ENCODE results near the gene OR1E1.
"Not testable (repeated sequence)": the region's sequence is repeated elsewhere in the genome, so short reads cannot be mapped to it uniquely, and the experiment has no call there.

Gene OR1E1, protein sequence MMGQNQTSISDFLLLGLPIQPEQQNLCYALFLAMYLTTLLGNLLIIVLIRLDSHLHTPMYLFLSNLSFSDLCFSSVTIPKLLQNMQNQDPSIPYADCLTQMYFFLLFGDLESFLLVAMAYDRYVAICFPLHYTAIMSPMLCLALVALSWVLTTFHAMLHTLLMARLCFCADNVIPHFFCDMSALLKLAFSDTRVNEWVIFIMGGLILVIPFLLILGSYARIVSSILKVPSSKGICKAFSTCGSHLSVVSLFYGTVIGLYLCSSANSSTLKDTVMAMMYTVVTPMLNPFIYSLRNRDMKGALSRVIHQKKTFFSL

DNA sequence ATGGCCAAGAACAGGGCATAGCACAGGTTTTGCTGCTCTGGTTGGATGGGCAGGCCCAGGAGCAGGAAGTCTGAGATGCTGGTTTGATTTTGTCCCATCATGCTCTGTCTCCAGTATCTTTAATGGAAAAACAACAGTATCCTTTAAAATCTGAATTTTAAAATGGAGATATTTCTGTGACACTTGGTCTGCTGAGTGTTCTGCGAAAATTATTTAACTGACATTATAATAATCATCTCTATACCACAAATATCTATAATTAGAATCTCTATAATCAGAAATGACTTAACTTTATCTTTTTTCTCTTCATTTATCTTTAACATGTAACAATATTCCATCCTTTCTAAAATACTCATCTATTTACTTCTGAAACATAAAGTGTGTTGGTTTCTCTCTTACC, at the start of gene OR1E1:
OR1E1 (minus strand) TSS at position 101 of the 400 bp plus-strand sequence; CDS start at position 101, 0 bp downstream.
- H3K4me3 ChIP-seq (ENCODE audit: low read depth, low read length): no peak within 1 kb of the TSS
- no peak within 1 kb of the TSS for H3K27ac ChIP-seq (ENCODE audit: low read depth, low read length)

DNA sequence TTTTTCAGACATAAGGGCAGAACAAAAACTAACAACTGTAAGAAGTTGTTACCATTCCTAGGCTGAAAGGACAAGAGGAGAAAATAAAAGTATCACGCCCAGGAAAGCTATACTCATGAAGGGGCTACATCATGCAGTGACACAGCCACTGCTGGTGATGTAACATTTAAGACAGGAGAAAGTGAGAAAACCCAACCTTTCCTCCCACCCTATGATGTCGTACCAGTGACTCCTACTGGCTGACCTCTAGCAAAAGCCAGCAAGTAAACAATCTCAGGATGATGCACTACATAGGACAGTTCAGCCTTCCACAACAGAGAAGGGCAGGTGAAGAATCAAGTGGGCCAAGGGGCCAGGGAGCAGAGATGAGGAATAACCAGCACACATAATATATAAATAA, 49.4 kb upstream of the OR1E1 start:
- no peaks in the 10 kb centered on the region for H3K79me2 ChIP-seq (ENCODE audit: control insufficient read depth, insufficient read depth, low read length, unreplicated experiment)
- H2AFZ ChIP-seq (ENCODE audit: low read length, unreplicated experiment): no peak overlapping the region
- peaks cover 12% of the 10 kb centered on the region; the same call in 1 of the 2 replicates for H3K27me3 ChIP-seq (ENCODE audit: insufficient read depth, low read length)
- no peak overlapping the region for H3K27ac ChIP-seq (ENCODE audit: low read depth, low read length)
- no peaks in the 10 kb centered on the region for H3K4me1 ChIP-seq (ENCODE audit: control insufficient read depth, insufficient read depth, low read length, unreplicated experiment)
- H3K4me3 ChIP-seq (ENCODE audit: low read depth, low read length): no peak overlapping the region
- no peaks in the 10 kb centered on the region for H3K36me3 ChIP-seq (ENCODE audit: insufficient read depth, low read length)

More for the DNA sequence above, at the start of gene OR1E1:
- no peaks in the 10 kb centered on the region for H3K36me3 ChIP-seq (ENCODE audit: insufficient read depth, low read length)
- H3K79me2 ChIP-seq (ENCODE audit: control insufficient read depth, insufficient read depth, low read length, unreplicated experiment): no peaks in the 10 kb centered on the region
- H3K4me1 ChIP-seq (ENCODE audit: control insufficient read depth, insufficient read depth, low read length, unreplicated experiment): no peaks in the 10 kb centered on the region
- peaks cover 13% of the 10 kb centered on the region for H3K27me3 ChIP-seq (ENCODE audit: insufficient read depth, low read length)
- H2AFZ ChIP-seq (ENCODE audit: low read length, unreplicated experiment): no peak within 1 kb of the TSS

DNA sequence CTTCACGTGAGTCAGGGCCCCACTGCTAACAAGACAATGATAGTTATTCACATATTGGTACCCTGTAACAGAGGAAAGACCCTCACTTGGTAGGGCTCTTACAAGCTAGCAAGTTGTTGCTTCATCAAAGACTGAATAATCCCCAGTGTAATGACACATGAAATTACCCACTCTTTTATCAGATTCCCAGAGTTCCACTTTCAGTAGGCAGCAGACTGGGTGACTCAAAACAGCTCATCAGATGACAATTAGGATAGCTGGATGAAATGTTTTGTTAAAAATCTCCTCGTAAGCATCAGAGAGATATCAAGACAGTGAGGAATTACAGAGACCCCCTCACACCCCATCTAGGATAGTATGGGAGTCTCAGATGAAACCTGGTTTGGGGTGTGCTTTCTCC, 42.2 kb upstream of the OR1E1 start:
- Histone ChIP-seq H3K4me3 (ENCODE audit: low read depth, low read length) (no peak overlapping the region), H3K27ac (ENCODE audit: low read depth, low read length) (no peak overlapping the region), H3K4me1 (ENCODE audit: control insufficient read depth, insufficient read depth, low read length, unreplicated experiment) (no peaks in the 10 kb centered on the region), H2AFZ (ENCODE audit: low read length, unreplicated experiment) (no peak overlapping the region), H3K79me2 (ENCODE audit: control insufficient read depth, insufficient read depth, low read length, unreplicated experiment) (no peaks in the 10 kb centered on the region), H3K27me3 (ENCODE audit: insufficient read depth, low read length) (peaks cover 57% of the 10 kb centered on the region), H3K36me3 (ENCODE audit: insufficient read depth, low read length) (no peaks in the 10 kb centered on the region)

DNA sequence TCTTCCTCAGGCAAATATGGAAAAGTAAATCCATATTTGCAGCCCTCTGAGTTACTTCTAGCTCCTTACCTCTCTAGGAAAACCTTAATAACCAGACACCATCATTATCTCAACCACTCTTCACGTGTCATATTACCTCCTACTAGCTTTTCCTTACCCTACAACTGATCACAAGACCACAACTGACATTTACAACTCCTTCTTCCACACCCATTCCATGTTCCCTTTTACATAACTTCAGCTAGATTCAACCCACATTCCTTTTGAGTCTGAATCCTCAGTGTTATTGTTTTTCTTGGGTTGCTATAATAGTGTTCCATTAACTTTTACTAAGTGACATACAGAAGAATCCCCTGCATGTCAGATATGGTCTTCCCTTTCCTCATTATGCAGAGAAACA, 40.2 kb upstream of the OR1E1 start:
- Histone ChIP-seq H3K27me3 (ENCODE audit: insufficient read depth, low read length) (peaks cover 58% of the 10 kb centered on the region), H3K27ac (ENCODE audit: low read depth, low read length) (no peak overlapping the region), H3K4me1 (ENCODE audit: control insufficient read depth, insufficient read depth, low read length, unreplicated experiment) (no peaks in the 10 kb centered on the region), H2AFZ (ENCODE audit: low read length, unreplicated experiment) (no peak overlapping the region), H3K79me2 (ENCODE audit: control insufficient read depth, insufficient read depth, low read length, unreplicated experiment) (no peaks in the 10 kb centered on the region), H3K36me3 (ENCODE audit: insufficient read depth, low read length) (no peaks in the 10 kb centered on the region), H3K4me3 (ENCODE audit: low read depth, low read length) (no peak overlapping the region)

DNA sequence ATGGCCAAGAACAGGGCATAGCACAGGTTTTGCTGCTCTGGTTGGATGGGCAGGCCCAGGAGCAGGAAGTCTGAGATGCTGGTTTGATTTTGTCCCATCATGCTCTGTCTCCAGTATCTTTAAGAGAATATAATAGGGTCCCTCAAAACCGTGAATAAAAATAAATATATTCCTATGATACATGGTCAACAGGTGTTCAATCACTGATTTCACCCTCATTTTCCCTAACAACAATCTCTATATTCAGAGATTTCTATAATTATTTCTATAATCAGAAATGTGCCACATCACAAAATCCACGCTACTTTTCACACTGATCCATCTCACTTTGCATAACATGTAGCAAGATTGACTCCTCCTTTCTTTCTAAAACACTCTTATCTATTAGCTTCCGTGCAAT, 35.5 kb upstream of the OR1E1 start, which contains the start of gene OR1E2:
OR1E2 (minus strand) TSS at position 101 of the 400 bp plus-strand sequence; CDS start at position 101, 0 bp downstream.
- Histone ChIP-seq H3K27me3 (ENCODE audit: insufficient read depth, low read length) (peaks cover 31% of the 10 kb centered on the region), H3K36me3 (ENCODE audit: insufficient read depth, low read length) (no peaks in the 10 kb centered on the region), H2AFZ (ENCODE audit: low read length, unreplicated experiment) (no peak within 1 kb of the TSS), H3K79me2 (ENCODE audit: control insufficient read depth, insufficient read depth, low read length, unreplicated experiment) (no peaks in the 10 kb centered on the region), H3K4me1 (ENCODE audit: control insufficient read depth, insufficient read depth, low read length, unreplicated experiment) (no peaks in the 10 kb centered on the region), H3K4me3 (ENCODE audit: low read depth, low read length) (no peak within 1 kb of the TSS), H3K27ac (ENCODE audit: low read depth, low read length) (no peak within 1 kb of the TSS)

DNA sequence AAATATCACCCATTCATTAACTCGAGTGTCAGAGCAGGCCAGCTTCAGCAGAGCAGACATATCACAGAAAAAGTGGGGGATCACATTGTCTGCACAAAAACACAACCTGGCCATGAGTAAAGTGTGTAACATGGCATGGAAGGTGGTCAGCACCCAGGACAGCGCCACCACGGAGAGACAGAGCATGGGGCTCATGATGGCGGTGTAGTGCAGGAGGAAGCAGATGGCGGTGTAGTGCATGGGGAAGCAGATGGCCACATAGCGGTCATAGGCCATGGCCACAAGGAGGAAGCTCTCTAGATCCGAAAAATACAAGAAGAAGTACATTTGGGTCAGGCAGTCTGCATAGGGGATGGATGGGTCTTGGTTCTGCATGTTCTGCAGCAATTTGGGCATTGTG, 35.0 kb upstream of the OR1E1 start:
- H2AFZ ChIP-seq (ENCODE audit: low read length, unreplicated experiment): not testable (repeated sequence)

GRCh38 chr17:3418222-3418621, 20.0 kb upstream of the OR1E1 start:
- Histone ChIP-seq H3K4me1 (ENCODE audit: control insufficient read depth, insufficient read depth, low read length, unreplicated experiment) (no peaks in the 10 kb centered on the region), H2AFZ (ENCODE audit: low read length, unreplicated experiment) (no peak overlapping the region), H3K36me3 (ENCODE audit: insufficient read depth, low read length) (no peaks in the 10 kb centered on the region), H3K27ac (ENCODE audit: low read depth, low read length) (no peak overlapping the region), H3K79me2 (ENCODE audit: control insufficient read depth, insufficient read depth, low read length, unreplicated experiment) (no peaks in the 10 kb centered on the region), H3K27me3 (ENCODE audit: insufficient read depth, low read length) (peaks cover 14% of the 10 kb centered on the region; the same call in 1 of the 2 replicates), H3K4me3 (ENCODE audit: low read depth, low read length) (no peak overlapping the region)

More for the DNA sequence above, 35.0 kb upstream of the OR1E1 start:
- not testable (repeated sequence) for H3K4me1 ChIP-seq (ENCODE audit: control insufficient read depth, insufficient read depth, low read length, unreplicated experiment); H3K27ac ChIP-seq (ENCODE audit: low read depth, low read length); H3K4me3 ChIP-seq (ENCODE audit: low read depth, low read length); H3K79me2 ChIP-seq (ENCODE audit: control insufficient read depth, insufficient read depth, low read length, unreplicated experiment); H3K36me3 ChIP-seq (ENCODE audit: insufficient read depth, low read length)
- peaks cover 26% of the 10 kb centered on the region for H3K27me3 ChIP-seq (ENCODE audit: insufficient read depth, low read length)

GRCh38 chr17:3415610-3416009, 17.4 kb upstream of the OR1E1 start:
- no peak overlapping the region for H3K27ac ChIP-seq (ENCODE audit: low read depth, low read length)
- peaks cover 11% of the 10 kb centered on the region; the same call in 1 of the 2 replicates for H3K27me3 ChIP-seq (ENCODE audit: insufficient read depth, low read length)
- H3K79me2 ChIP-seq (ENCODE audit: control insufficient read depth, insufficient read depth, low read length, unreplicated experiment): no peaks in the 10 kb centered on the region
- no peaks in the 10 kb centered on the region for H3K36me3 ChIP-seq (ENCODE audit: insufficient read depth, low read length)
- no peak overlapping the region for H2AFZ ChIP-seq (ENCODE audit: low read length, unreplicated experiment)
- H3K4me1 ChIP-seq (ENCODE audit: control insufficient read depth, insufficient read depth, low read length, unreplicated experiment): no peaks in the 10 kb centered on the region
- H3K4me3 ChIP-seq (ENCODE audit: low read depth, low read length): no peak overlapping the region

- H3K4me3 ChIP-seq (ENCODE audit: low read depth, low read length); H3K27ac ChIP-seq (ENCODE audit: low read depth, low read length); H2AFZ ChIP-seq (ENCODE audit: low read length, unreplicated experiment); H3K4me1 ChIP-seq (ENCODE audit: control insufficient read depth, insufficient read depth, low read length, unreplicated experiment); H3K27me3 ChIP-seq (ENCODE audit: insufficient read depth, low read length); H3K79me2 ChIP-seq (ENCODE audit: control insufficient read depth, insufficient read depth, low read length, unreplicated experiment); H3K36me3 ChIP-seq (ENCODE audit: insufficient read depth, low read length): not testable (repeated sequence)
Observed at GRCh38 chr17:3412216-3412615, 14.0 kb upstream of the OR1E1 start.

- no peaks in the 10 kb centered on the region for H3K36me3 ChIP-seq (ENCODE audit: insufficient read depth, low read length)
- H3K4me3 ChIP-seq (ENCODE audit: low read depth, low read length): no peak within 1 kb of the TSS
- no peak within 1 kb of the TSS for H3K27ac ChIP-seq (ENCODE audit: low read depth, low read length)
- no peaks in the 10 kb centered on the region for H3K79me2 ChIP-seq (ENCODE audit: control insufficient read depth, insufficient read depth, low read length, unreplicated experiment)
- no peaks in the 10 kb centered on the region for H3K4me1 ChIP-seq (ENCODE audit: control insufficient read depth, insufficient read depth, low read length, unreplicated experiment)
- H2AFZ ChIP-seq (ENCODE audit: low read length, unreplicated experiment): no peak within 1 kb of the TSS
- H3K27me3 ChIP-seq (ENCODE audit: insufficient read depth, low read length): no peaks in the 10 kb centered on the region
Observed at GRCh38 chr17:3411070-3411469, 12.9 kb upstream of the OR1E1 start, which contains the start of gene OR3A3. OR3A3 (plus strand) TSS chr17:3411370.

GRCh38 chr17:3403856-3404255, 5.6 kb upstream of the OR1E1 start:
- H3K4me1 ChIP-seq (ENCODE audit: control insufficient read depth, insufficient read depth, low read length, unreplicated experiment); H3K79me2 ChIP-seq (ENCODE audit: control insufficient read depth, insufficient read depth, low read length, unreplicated experiment); H3K4me3 ChIP-seq (ENCODE audit: low read depth, low read length); H3K36me3 ChIP-seq (ENCODE audit: insufficient read depth, low read length); H2AFZ ChIP-seq (ENCODE audit: low read length, unreplicated experiment); H3K27ac ChIP-seq (ENCODE audit: low read depth, low read length): not testable (repeated sequence)
- H3K27me3 ChIP-seq (ENCODE audit: insufficient read depth, low read length): peaks cover 13% of the 10 kb centered on the region

All from ACC112 (cell line).